Panc1 (cell line): ENCODE data around the gene HLA-DMB. TPM values are rescaled to one million over a fixed set of nuclear protein-coding genes. Genes with fewer than 3 reads are reported as not detected.

Experiments
- ATAC-seq: fragments of 200-7000 bp; cut with Tn5 transposase; 2 replicates; pipeline ENCODE4 v1.9.1; 2020; ENCODE audit warnings: mild to moderate bottlenecking, moderate library complexity
- BruUV-seq: library from RNA; stranded (reverse); fragments of 400-500 nt; replicated peaks from 2 replicates; lab custom pipeline; 2021; lab: Mats Ljungman, UMichigan
- CTCF ChIA-PET: fragments of 300-600 bp; sonication (Branson Sonifier 250); formaldehyde crosslinking; loops from one replicate; lab custom pipeline; 2022; ENCODE audit warnings: antibody characterized with exemption; lab: Charles Lee
- POLR2A ChIA-PET: fragments of 300-600 bp; sonication (Branson Sonifier 250); formaldehyde crosslinking; loops from one replicate; lab custom pipeline; 2022; ENCODE audit warnings: antibody characterized with exemption; lab: Charles Lee
- DNase-seq: peaks from one replicate; pipeline ENCODE4 v3.0.0-alpha.2; 2010; ENCODE audit warnings: low read depth, low spot score
- H3K27ac ChIP-seq: 2 replicates; pipeline ENCODE4 v1.5.1; 2011; ENCODE audit warnings: mild to moderate bottlenecking, low read length, inconsistent platforms
- H3K27me3 ChIP-seq: fragments of 200-500 bp; sonication (Bioruptor generic); 2 replicates; pipeline ENCODE4 v1.6.0; 2014; ENCODE audit warnings: low read length, inconsistent platforms; ENCODE audit not compliant: control insufficient read depth, insufficient read depth
- H3K36me3 ChIP-seq: fragments of 200-500 bp; sonication (Bioruptor generic); 2 replicates; pipeline ENCODE4 v1.5.1; 2014; ENCODE audit warnings: inconsistent platforms, mild to moderate bottlenecking, low read length, moderate library complexity; ENCODE audit not compliant: control insufficient read depth, insufficient read depth
- H3K4me1 ChIP-seq: 2 replicates; pipeline ENCODE4 v1.5.1; 2011; ENCODE audit warnings: inconsistent platforms, mild to moderate bottlenecking, low read length, moderate library complexity; ENCODE audit not compliant: control insufficient read depth, insufficient read depth
- H3K4me3 ChIP-seq, 2 experiments: 2 replicates each; pipeline ENCODE4 v1.5.1; 2011 to 2012; ENCODE audit warnings: low read depth in 2 of 2, low read length in 2 of 2, mild to moderate bottlenecking in 2 of 2, inconsistent platforms in 1 of 2, moderate library complexity in 1 of 2
- H3K9me3 ChIP-seq: fragments of 200-500 bp; sonication (Bioruptor generic); 2 replicates; pipeline ENCODE4 v1.5.1; 2014; ENCODE audit warnings: low read depth, mild to moderate bottlenecking, inconsistent platforms, low read length, moderate library complexity; ENCODE audit not compliant: control insufficient read depth, insufficient read depth
- POLR2AphosphoS5 ChIP-seq: IDR thresholded peaks from 2 replicates; pipeline ENCODE4 v1.6.1; 2012; ENCODE audit warnings: mild to moderate bottlenecking, low read depth, low read length, moderate library complexity
- SIN3A ChIP-seq: IDR thresholded peaks from 2 replicates; pipeline ENCODE4 v1.6.1; 2012; ENCODE audit warnings: low read depth, mild to moderate bottlenecking, low read length, moderate library complexity, borderline replicate concordance; ENCODE audit not compliant: insufficient read depth
- TCF7L2 ChIP-seq: IDR thresholded peaks from 2 replicates; pipeline ENCODE4 v1.6.1; 2011; ENCODE audit warnings: mild to moderate bottlenecking, low read depth, low read length, inconsistent platforms
- in situ Hi-C: cut with HindIII; loops from 2 replicates; pipeline ENCODE4 v1.10.0; 2016; ENCODE audit warnings: low sequenced_read_pairs, low pct_unique_long_range_greater_than_20kb
- intact Hi-C: fragments of 100-400 bp; cut with micrococcal nuclease; formaldehyde crosslinking; loops from one replicate; pipeline ENCODE4 v1.10.0; 2022; ENCODE audit not compliant: unreplicated experiment
- total RNA-seq: library from RNA; stranded (reverse); gene quantifications from one replicate; pipeline ENCODE4 v1.2.1, GENCODE V29; 2021; ENCODE audit not compliant: unreplicated experiment
- TF ChIP-seq, protein P1 (sequence below), 2 experiments: IDR thresholded peaks; 2 replicates each; pipeline ENCODE4 v1.6.1; 2011 to 2012; ENCODE audit warnings: low read depth in 2 of 2, control low read depth in 1 of 2, low read length in 1 of 2, mild to moderate bottlenecking in 1 of 2, moderate library complexity in 1 of 2; ENCODE audit not compliant: insufficient read depth in 1 of 2

The HLA-DMB gene
- total RNA-seq, 1 experiment from 2014 or later: 0.44 TPM

DNA sequence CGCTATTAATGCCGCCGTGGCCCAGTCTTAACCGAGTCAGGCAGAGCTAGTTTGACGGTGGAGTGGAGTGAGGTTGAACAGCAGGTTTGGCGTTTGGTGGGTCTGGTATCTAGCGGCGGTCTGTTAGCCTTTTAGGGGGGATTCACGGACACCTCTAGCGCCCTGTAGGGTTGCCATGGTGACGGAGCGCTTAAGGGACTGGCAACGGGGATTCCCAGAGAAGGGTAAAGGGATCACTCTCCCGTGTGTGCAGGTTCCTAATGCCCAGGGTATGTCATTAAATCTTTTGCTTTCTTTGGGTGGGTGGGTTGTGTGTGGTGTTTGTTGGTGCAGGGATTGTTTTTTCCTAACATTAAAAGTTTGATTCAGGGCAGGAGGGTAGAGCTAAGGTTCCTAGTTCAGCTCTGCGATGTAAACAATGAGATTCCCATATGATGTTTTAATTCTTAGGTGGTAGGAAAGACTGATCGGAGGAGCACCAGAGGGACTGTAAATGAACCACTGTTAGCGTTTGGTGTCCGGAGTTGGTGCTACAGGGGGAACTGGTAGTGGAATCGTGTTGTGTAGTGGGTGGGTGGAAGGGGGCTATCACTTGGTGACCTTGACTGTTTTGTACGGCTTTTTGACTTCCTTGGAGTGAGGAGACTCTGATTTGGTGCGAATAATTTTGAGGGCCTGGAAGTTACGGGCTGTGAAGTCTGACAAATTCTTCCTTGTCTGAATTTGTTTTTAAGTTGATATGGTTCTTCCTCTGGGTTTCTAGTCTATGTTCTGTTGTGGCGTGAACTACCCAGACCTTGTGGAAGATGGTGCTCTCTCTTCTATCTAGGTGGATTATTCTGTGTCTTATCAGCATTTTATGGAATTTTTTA, 32.6 kb upstream of the HLA-DMB start:
- in situ Hi-C loops: no loop called here
- DNase-seq (no peak), ATAC-seq (no peak)
- H3K4me1 ChIP-seq: peaks cover 31% of the 10 kb centered on the region
- H3K27ac ChIP-seq: peak overlapping the region; percentile 88
- TF ChIP-seq, protein P1, sequence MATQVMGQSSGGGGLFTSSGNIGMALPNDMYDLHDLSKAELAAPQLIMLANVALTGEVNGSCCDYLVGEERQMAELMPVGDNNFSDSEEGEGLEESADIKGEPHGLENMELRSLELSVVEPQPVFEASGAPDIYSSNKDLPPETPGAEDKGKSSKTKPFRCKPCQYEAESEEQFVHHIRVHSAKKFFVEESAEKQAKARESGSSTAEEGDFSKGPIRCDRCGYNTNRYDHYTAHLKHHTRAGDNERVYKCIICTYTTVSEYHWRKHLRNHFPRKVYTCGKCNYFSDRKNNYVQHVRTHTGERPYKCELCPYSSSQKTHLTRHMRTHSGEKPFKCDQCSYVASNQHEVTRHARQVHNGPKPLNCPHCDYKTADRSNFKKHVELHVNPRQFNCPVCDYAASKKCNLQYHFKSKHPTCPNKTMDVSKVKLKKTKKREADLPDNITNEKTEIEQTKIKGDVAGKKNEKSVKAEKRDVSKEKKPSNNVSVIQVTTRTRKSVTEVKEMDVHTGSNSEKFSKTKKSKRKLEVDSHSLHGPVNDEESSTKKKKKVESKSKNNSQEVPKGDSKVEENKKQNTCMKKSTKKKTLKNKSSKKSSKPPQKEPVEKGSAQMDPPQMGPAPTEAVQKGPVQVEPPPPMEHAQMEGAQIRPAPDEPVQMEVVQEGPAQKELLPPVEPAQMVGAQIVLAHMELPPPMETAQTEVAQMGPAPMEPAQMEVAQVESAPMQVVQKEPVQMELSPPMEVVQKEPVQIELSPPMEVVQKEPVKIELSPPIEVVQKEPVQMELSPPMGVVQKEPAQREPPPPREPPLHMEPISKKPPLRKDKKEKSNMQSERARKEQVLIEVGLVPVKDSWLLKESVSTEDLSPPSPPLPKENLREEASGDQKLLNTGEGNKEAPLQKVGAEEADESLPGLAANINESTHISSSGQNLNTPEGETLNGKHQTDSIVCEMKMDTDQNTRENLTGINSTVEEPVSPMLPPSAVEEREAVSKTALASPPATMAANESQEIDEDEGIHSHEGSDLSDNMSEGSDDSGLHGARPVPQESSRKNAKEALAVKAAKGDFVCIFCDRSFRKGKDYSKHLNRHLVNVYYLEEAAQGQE (IDR thresholded peaks at IDR 0.05; ENCODE audit: insufficient read depth in 1 of 2, low read depth in 2 of 2, low read length in 1 of 2): no peak
- TF ChIP-seq SIN3A: 0 out of 2 replicates have a peak, but pooled peaks have one; percentile 39
- H3K36me3 ChIP-seq: peaks cover 52% of the 10 kb centered on the region
- no peaks in the 10 kb centered on the region for H3K9me3 ChIP-seq
- intact Hi-C loops: no loop called here
- CTCF ChIA-PET: interaction anchor here (1.0 kb wide), 1 partner anchor 11 kb away, joined by 5 read pairs; no protein-coding TSS in a partner anchor
- POLR2A ChIA-PET: interaction anchor here (0.6 kb wide), 2 partner anchors 18 to 199 kb away, joined by 3 to 10 read pairs; no protein-coding TSS in a partner anchor
- peak overlapping the region; percentile 94 to 100 for H3K4me3 ChIP-seq
- BruUV-seq: no TSS peak
- H3K27me3 ChIP-seq: no peaks in the 10 kb centered on the region

DNA sequence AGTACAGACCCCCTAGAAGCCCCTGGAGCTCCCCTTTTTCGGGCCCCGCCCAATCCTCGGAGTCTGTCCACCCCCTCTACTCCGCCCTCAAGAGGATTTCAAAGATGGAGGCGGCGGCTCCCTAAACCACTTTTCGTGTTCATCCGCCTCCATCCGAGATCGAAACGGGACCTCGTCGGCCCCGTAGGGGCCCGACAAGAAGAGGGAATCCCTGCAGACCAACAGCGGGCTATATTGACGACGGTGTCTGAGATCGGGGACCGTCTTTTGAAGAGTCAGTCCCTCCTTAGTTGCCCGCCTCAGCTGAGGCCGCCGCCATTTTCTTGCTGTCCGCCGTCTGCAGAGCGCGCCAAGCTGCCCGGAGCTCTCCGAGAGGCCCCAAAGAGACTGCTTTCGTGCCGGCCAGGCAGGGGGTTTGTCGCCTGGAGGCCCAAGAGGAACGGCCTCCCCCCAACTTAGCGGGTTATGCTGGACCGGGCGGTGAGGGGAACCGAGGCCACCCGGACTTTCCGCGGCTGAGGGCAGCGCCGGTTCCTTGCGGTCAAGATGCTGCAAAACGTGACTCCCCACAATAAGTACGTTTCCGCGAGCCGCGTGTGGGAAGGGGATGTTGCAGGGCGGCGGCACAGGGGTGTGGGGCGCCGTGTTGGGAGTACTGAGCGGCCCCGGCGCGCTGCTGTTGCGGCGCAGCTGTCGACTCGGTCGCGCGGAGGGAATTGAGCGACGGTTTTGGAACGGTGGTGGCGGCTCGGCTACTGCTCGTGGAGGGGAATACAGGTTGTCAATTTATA, 31.7 kb upstream of the HLA-DMB start:
- in situ Hi-C loops (no loop called here), intact Hi-C loops (no loop called here)
- Histone ChIP-seq H3K9me3 (no peaks in the 10 kb centered on the region), H3K4me1 (peaks cover 24% of the 10 kb centered on the region), H3K27me3 (no peaks in the 10 kb centered on the region), H3K36me3 (peaks cover 44% of the 10 kb centered on the region), H3K27ac (peak overlapping the region; percentile 88), H3K4me3 (peak overlapping the region; percentile 94 to 100)
- no TSS peak for BruUV-seq
- POLR2A ChIA-PET: interaction anchor here (0.6 to 2.4 kb wide), 17 partner anchors 8 to 327 kb away, joined by 3 to 26 read pairs (median 6); partner anchors contain the start of genes HLA-DMA, RING1, RPS18 and TAP2
- ATAC-seq: peak; percentile 5; the same call in 1 of the 2 replicates
- DNase-seq: no peak
- CTCF ChIA-PET: interaction anchor here (0.7 to 2.3 kb wide), 3 partner anchors 8 to 39 kb away, joined by 3 to 12 read pairs (median 5); no protein-coding TSS in a partner anchor
- TF ChIP-seq POLR2AphosphoS5 (peak; percentile 34; the same call in 1 of the 2 replicates), TCF7L2 (no peak; the same call in 1 of the 2 replicates), SIN3A (0 out of 2 replicates have a peak, but pooled peaks have one; percentile 20)
